Measurements from ENCODE around the gene ARHGAP6.

- TF ChIP-seq EZH2phosphoT487 (IDR thresholded peaks at IDR 0.05; ENCODE audit: low read length) (no peak), CTCF (IDR thresholded peaks at IDR 0.05; ENCODE audit: low read length) (no peak), EZH2 (optimal IDR thresholded peaks at IDR 0.05; ENCODE audit: low read depth, low read length) (no peak)
Measured at GRCh38 chrX:11375614-11376119, 290.1 kb downstream of the ARHGAP6 start.
